Measurements from ENCODE around the gene RBM10. TPM values are rescaled to one million over a fixed set of nuclear protein-coding genes. Genes with fewer than 3 reads are reported as not detected.

The RBM10 gene
- total RNA-seq, 4 donors from 2014 or later = 24.3 to 27.0 (median 25.4) TPM

DNA sequence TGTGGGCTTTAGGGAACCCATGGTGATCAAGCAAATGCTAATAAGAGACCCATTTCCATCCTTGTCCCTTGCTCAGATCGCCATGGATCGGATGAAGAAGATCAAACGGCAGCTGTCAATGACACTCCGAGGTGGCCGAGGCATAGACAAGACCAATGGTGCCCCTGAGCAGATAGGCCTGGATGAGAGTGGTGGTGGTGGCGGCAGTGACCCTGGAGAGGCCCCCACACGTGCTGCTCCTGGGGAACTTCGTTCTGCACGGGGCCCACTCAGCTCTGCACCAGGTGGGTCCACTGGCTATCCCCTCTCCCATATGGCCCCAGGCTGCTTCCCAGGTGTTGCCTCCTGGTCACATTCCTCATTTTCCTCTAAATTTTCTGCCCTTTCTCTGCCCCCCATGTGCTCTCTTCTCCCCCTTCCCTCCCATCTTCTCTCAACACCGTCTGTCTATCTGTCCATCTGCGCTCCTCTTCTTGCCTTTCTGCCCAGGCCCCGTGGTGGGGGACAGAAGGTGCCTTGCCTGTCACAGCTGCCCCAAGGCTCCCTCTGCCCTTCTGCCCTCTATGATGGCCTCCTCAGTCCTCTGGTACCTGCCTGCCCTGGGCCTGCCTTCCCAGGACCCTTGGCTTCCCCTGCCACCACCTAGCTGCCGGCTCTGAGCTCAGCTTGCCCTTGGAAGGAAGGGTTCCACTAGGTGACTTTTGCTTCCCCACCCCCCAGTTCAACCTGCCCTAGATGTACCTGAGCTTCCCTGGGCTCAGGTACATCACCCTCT is 78.6 kb downstream of the RBM10 start:
- ATAC-seq (ENCODE audit: low FRiP score) = no peak
- DNase-seq (ENCODE audit: low spot score) = no peak
- TF ChIP-seq CTCF (IDR thresholded peaks at IDR 0.05) = no peak

GRCh38 chrX:47224266-47224895 is 79.4 kb downstream of the RBM10 start:
- ATAC-seq (ENCODE audit: low FRiP score) (no peak), DNase-seq (ENCODE audit: low spot score) (no peak)
- no peak for TF ChIP-seq CTCF (IDR thresholded peaks at IDR 0.05)

- TF ChIP-seq CTCF (IDR thresholded peaks at IDR 0.05) = no peak
- peak; percentile 5 for DNase-seq (ENCODE audit: low spot score)
- ATAC-seq (ENCODE audit: low FRiP score) = no peak
Measured at GRCh38 chrX:47224896-47225290, 79.9 kb downstream of the RBM10 start.

GRCh38 chrX:47226071-47226470 is 81.0 kb downstream of the RBM10 start:
- DNase-seq (ENCODE audit: low spot score) (no peak), ATAC-seq (ENCODE audit: low FRiP score) (no peak)
- no peak for TF ChIP-seq CTCF (IDR thresholded peaks at IDR 0.05)

- no peak for TF ChIP-seq CTCF (IDR thresholded peaks at IDR 0.05)
- no peak for DNase-seq (ENCODE audit: low spot score)
Measured at GRCh38 chrX:47226531-47227333, 81.7 kb downstream of the RBM10 start.

DNA sequence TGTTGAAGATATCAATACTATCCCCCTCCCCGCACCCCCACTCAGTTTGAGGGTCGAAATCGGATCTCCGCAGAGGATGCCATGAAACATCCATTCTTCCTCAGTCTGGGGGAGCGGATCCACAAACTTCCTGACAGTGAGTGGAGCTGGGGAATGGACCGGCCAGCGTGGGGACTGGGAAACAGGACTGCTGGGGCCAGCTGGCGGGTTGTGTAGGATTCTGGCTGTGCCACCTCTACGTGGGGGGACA is 82.2 kb downstream of the RBM10 start:
- ATAC-seq (ENCODE audit: low FRiP score) (no peak), DNase-seq (ENCODE audit: low spot score) (no peak)
- TF ChIP-seq CTCF (IDR thresholded peaks at IDR 0.05) = no peak

More at GRCh38 chrX:47226531-47227333, 81.7 kb downstream of the RBM10 start:
- ATAC-seq (ENCODE audit: low FRiP score) = no peak

All from omental fat pad (tissue), 4 donors.